ENCODE results near the gene IFT57. TPM values are rescaled to one million over a fixed set of nuclear protein-coding genes. Genes with fewer than 3 reads are reported as not detected.

The IFT57 gene
- total and polyA plus RNA-seq, 12 donors = 5.9 to 29.5 (median 20.4) TPM

DNA sequence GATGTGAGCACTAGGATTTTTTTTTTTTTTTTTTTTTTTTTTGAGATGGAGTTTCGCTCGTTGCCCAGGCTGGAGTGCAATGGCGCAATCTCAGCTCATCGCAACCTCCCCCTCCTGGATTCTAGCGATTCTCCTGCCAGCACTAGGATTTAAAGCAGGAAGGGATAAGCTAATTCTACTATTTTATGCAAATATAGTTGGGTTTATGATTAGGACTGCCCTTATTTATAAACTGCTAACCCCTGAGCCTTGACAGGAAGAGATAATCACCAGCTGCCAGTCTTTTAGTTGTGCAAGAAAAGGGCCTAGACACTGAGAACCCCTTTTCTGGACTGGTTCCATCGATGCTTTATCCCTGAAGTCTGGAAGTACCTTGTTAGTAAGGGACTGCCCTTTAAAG lies 36.7 kb downstream of the IFT57 start:
- TF ChIP-seq, protein P1, sequence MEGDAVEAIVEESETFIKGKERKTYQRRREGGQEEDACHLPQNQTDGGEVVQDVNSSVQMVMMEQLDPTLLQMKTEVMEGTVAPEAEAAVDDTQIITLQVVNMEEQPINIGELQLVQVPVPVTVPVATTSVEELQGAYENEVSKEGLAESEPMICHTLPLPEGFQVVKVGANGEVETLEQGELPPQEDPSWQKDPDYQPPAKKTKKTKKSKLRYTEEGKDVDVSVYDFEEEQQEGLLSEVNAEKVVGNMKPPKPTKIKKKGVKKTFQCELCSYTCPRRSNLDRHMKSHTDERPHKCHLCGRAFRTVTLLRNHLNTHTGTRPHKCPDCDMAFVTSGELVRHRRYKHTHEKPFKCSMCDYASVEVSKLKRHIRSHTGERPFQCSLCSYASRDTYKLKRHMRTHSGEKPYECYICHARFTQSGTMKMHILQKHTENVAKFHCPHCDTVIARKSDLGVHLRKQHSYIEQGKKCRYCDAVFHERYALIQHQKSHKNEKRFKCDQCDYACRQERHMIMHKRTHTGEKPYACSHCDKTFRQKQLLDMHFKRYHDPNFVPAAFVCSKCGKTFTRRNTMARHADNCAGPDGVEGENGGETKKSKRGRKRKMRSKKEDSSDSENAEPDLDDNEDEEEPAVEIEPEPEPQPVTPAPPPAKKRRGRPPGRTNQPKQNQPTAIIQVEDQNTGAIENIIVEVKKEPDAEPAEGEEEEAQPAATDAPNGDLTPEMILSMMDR (IDR thresholded peaks at IDR 0.05) = no peak
- Histone ChIP-seq H3K4me3 (no peak overlapping the region), H3K36me3 (peaks cover 0 to 55% (median 0%) of the 10 kb centered on the region in 9 donors), H3K9me3 (peaks cover 0 to 13% (median 5%) of the 10 kb centered on the region in 11 donors), H3K4me1 (peaks cover 0 to 10% (median 0%) of the 10 kb centered on the region in 9 donors), H3K27me3 (no peaks in the 10 kb centered on the region), H3K27ac (no peak overlapping the region)
- intact Hi-C loops (cut with DNase I) = no loop called here
- DNase-seq = no peak
- ATAC-seq = no peak
- 95 to 96% methylated on average over 6 of the region's 6 CpGs for WGBS, 2 donors

DNA sequence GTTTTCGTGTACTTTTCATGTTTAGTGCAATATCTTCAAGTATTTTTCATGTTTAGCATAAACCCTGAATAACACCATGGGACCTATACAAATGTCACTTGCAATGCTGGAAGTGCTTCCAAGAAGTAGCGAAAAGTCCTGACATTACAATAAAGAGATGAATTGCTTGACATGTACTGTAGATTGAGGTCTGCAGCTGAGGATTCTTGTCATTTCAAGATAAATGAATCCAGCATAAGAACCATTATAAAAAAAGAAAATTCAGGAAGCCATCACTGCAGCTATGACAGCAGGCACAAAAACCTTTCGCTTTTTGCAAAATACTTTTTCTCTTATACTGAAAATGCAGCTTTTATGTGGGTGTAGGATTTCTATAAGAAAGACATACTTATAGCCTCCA lies 37.4 kb downstream of the IFT57 start:
- H3K27ac ChIP-seq = no peak overlapping the region
- H3K9me3 ChIP-seq = peaks cover 0 to 13% (median 5%) of the 10 kb centered on the region in 11 donors
- no peaks in the 10 kb centered on the region for H3K27me3 ChIP-seq
- intact Hi-C loops (cut with DNase I) = no loop called here
- H3K36me3 ChIP-seq = peaks cover 0 to 48% (median 0%) of the 10 kb centered on the region in 9 donors
- no peak for DNase-seq
- ATAC-seq = no peak
- H3K4me1 ChIP-seq = peaks cover 0 to 17% (median 0%) of the 10 kb centered on the region in 9 donors
- TF ChIP-seq, protein P1 (IDR thresholded peaks at IDR 0.05) = no peak
- H3K4me3 ChIP-seq = no peak overlapping the region
- WGBS, 2 donors = 98 to 99% methylated on average over 3 of the region's 3 CpGs

GRCh38 chr3:108183971-108184370 lies 38.3 kb downstream of the IFT57 start:
- no peak overlapping the region for H3K4me3 ChIP-seq
- H3K4me1 ChIP-seq = peaks cover 0 to 17% (median 0%) of the 10 kb centered on the region in 9 donors
- TF ChIP-seq, protein P1 (IDR thresholded peaks at IDR 0.05) = no peak
- intact Hi-C loops (cut with DNase I) = no loop called here
- H3K27me3 ChIP-seq = no peaks in the 10 kb centered on the region
- 88 to 93% methylated on average over 2 of the region's 2 CpGs for WGBS, 2 donors
- DNase-seq (no peak), ATAC-seq (no peak)
- peaks cover 0 to 13% (median 5%) of the 10 kb centered on the region in 11 donors for H3K9me3 ChIP-seq
- H3K36me3 ChIP-seq = peaks cover 0 to 39% (median 0%) of the 10 kb centered on the region in 9 donors
- H3K27ac ChIP-seq = no peak overlapping the region

DNA sequence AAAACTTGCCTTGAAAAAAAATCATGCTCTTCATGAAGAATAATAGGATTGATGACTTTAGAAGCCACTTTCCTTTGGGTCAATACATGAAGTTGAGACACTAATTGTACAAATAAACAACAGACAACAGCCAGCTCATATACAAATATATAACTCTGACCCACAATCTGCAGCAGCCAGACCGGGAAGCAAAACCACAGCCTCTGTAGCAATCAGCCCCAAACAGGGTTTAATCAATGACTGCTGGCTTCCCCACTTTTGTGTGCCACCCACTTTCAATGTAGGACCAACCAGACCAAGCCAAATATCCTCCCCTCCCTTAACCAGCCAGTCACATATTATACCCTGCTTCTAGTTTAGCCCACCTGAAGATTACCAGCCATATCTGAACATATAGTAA lies 39.0 kb downstream of the IFT57 start:
- peaks cover 0 to 17% (median 0%) of the 10 kb centered on the region in 9 donors for H3K4me1 ChIP-seq
- 82 to 91% methylated on average over 1 of the region's 1 CpG for WGBS, 2 donors
- no peaks in the 10 kb centered on the region for H3K27me3 ChIP-seq
- ATAC-seq (no peak), DNase-seq (no peak)
- H3K27ac ChIP-seq = no peak overlapping the region
- H3K4me3 ChIP-seq = no peak overlapping the region
- H3K36me3 ChIP-seq = peaks cover 0 to 31% (median 0%) of the 10 kb centered on the region in 9 donors
- peaks cover 0 to 18% (median 5%) of the 10 kb centered on the region in 11 donors for H3K9me3 ChIP-seq
- TF ChIP-seq, protein P1 (IDR thresholded peaks at IDR 0.05) = no peak
- intact Hi-C loops (cut with DNase I) = no loop called here

Data from heart right ventricle (tissue), 16 donors.